DMS53 treated with DMSO at 0.1 percent for 48 hours (cell line): ENCODE data around the gene VCL.
"Not testable (repeated sequence)": the region's sequence is repeated elsewhere in the genome, so short reads cannot be mapped to it uniquely, and the experiment has no call there.

Experiments
- DNase-seq: peaks from one replicate; lab custom pipeline; 2025; ENCODE audit not compliant: unreplicated experiment; lab: John Stamatoyannopoulos, UW

VCL gene

DNA sequence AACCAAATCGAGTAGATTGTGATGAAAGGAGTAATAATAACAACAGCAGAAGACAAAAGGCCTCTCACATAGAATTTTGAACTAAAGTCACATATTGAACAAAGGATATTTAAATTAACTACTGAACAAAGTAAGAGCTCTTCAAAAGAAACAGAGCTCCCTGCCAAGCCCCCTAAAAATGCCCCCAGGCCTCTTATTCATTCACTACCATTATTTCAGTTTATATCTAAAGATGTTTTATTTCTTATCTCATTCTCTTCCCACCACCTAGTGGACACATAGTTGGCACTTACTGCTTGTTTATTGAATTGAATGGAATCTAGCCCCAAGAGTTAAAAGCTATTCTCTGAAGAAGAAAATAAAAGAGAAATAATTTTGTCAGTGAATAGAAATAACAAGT lies 37.4 kb downstream of the VCL start:
- DNase-seq, result no peak

DNA sequence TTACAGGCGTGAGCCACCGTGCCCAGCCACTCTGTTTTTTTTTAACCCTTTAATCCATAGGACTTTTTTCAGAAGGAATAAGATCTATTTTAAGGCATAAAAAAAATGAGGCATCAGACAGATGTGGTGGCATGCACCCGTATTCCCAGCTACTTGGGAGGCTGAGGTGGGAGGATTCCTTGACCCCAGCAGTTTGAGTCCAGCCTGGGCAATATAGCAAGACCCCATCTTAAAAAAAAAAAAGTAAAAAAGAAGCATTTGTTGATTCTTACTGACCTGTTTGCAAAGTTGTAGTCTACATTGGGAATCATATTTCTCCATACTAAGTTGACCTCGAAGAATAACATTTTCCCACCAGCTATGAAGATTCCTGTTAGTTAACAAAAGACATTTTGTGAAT lies 38.6 kb downstream of the VCL start:
- no peak for DNase-seq

DNA sequence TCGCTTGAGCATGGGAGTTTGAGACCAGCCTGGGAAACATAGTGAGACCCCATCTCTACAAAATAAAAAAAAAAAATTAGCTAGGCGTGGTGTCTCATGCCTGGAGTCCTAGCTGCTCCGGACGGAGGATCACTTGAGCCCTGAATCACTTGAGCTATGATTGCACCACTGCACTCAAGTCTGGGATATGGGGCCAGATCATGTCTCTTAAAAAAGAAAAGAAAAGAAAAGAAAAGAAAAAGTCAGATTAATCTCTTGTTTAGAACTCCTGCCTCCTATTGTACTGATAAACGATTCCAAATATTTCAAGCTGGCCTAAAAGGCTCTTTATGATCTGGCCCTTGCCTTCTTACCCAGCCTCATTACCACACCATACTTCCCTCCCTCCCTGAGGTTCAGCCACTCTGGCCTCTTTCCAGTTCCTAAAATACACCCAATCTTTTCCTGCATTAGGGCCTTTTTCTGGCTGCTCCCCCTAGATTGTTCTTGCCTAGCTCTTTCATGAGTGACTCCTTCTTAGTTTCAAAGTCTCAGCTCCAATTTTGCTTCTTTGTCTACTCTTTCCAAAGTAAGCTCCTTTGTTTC lies 41.7 kb downstream of the VCL start:
- no peak for DNase-seq

DNA sequence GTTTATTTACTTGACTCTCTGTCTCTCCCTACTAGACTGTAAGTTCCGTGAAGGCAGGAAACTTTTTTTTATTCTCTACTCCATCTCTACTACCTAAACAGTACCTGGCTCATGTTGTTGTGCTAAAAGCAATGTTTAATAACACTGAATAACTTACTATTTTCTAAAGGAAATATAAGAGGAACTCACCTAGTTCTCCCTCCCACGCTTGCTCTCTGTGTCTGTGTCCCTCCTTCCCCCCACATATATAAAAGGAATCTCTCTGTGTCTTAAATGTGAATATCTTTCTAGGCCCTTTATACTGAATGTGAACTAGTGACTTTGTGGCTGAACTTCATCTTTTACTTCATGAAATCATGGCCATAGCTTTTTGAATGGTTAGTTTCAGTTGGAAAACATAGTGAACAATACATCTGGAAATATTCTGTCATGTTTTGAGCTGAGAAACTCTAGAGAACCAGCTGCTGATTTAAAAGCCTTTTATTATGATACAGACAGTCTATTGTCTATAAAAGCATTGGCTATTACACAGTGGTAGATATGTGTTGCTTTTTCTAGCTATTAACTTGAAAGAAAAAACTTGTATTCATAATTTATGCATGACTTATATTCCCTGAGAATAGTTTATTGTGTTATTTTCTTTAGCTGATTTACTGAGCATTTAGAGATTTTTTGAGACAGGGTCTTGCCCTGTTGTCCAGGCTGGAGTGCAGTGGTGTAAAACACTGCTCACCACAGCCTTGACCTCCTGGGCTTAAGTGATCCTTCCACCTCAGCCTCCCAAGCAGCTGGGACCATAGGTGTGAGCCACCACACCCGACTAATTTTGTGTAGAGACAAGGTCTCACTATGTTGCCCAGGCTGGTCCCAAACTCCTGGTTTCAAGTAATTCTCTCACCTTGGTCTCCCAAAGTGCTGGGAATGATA lies 42.5 kb downstream of the VCL start:
- DNase-seq, result no peak

DNA sequence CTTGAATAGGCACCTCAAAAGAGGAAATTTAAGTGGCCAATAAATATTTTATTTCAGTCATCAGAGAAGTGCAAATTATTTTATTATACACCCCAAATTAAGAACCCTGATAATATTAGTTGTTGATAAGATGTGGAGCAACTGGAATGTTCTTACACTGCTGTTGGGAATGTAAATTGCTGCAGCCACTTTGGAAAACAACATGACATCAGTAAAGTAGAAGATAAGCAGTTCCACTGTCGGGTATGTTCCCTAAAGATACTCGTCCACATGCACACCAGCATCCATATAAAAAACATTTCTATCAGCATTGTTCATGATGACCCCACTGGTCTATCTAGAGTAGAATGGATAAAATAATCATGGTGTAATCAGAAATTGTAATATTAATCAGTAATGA lies 46.5 kb downstream of the VCL start:
- no peak for DNase-seq

DNA sequence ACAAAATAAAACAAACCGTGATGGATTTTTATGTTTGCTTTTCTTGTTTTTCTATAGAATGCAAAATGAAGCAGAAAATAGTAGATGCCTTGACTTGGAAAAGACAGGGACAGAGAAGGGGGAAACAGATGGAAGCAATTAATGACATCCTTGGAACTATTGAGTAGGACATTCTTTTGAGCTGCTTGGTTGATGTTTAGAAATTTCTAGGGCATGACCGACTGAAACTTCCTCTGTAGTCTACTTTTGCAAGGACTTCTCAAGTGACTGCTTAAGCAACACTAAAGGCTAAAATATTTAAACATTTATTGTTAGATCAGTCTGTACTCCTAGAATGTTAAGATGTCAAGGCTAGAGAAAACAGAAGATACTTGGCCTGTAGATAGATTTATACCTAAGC lies 49.4 kb downstream of the VCL start:
- no peak for DNase-seq

DNA sequence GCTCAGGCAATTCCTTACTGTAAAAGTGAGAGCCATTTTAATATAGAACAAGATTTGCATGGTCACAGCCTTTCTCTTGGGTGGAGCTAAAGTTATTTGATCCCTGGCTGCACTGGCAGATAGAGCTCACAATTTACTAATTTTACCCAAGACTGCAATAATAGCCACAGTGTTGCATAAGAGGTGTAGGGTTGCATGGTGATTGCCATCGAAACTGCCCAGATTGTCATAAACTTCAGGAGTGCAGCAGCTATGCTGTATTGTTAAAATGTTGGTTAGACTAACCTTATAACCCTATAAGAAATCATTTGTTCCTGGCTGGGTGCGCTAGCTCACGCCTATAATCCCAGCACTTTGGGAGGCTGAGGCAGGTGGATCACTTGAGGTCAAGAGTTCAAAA lies 50.0 kb downstream of the VCL start:
- no peak for DNase-seq

DNA sequence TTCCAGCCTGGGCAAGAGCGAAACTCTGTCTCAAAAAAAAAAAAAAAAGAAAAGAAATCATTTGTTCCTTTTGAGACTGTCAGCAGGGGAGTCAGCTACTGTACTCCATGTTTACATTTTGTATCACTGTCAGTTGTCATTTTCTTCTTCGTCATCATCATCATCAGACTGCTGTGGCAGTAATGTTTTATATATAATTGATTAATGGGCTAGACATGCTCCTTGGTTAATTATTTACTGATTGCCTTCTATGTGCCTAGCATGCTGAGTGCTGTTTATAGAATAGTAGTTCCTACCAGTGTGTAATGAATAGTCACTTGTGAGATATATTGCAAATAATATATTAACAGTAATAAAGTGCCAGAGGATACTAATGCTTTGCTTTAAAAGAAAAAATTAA lies 50.5 kb downstream of the VCL start:
- no peak for DNase-seq

DNA sequence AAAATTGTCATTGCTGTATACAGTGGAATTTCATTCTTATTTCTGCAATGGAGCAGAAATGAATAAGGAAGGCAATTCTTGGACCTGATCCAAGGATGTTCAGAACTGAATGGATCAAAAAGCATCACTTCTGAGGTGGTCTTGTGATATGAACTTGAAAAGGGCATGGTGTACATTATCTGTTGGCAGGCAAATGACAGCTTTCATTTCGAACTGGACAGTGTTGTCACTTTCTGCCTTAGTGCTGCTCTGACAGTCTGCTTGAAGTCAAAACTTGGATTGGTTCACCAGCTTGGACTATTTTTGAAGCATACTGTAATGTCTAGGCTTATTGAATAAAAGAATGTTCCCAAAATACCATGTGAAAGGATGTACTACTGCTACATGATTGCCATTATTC lies 52.0 kb downstream of the VCL start:
- no peak for DNase-seq

DNA sequence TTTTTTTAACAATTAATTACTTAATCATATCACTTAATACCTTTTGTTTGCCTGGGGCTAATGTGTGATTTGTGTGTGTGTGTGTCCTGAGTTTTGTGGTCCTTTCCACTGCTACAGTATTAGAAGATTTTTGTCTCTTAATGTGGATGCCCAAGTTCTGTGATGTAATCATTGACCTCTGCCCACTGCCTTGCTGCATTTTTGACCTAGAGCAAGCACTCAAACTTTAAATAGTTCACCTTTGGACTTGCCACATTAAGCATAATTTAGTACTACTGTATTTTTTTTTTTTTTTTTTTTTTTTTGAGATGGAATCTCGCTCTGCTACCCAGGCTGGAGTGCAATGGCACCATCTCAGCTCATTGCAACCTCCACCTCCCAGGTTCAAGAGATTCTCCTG lies 52.7 kb downstream of the VCL start:
- no peak for DNase-seq

DNA sequence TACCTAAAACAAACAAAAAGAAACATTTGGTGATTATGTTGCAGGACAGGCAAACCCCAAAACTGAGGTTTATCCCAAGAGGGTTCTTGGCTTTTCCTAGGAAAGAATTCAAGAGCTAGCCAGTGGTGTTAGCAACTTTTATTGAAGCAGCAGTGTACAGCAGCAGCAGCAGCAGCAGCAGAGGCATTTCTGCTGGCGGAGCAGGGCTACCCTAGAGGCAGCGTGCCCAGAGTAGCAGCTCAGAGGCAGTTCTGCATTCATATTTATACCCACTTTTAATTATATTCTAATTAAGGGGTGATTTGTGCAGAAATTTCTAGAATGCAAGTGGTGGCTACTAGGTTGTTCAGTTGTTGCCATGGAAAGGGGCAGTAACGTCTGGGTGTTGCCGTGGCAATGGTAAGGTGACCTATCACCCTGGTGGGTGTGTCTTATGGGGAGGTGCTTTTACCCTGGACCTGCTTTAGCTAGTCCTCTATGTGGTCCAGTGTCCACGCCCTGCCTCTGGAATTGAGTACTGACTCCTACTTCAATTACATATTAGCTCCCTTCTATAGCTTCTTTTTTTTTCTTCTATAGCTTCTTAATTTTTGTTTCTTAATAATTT lies 53.9 kb downstream of the VCL start:
- no peak for DNase-seq

DNA sequence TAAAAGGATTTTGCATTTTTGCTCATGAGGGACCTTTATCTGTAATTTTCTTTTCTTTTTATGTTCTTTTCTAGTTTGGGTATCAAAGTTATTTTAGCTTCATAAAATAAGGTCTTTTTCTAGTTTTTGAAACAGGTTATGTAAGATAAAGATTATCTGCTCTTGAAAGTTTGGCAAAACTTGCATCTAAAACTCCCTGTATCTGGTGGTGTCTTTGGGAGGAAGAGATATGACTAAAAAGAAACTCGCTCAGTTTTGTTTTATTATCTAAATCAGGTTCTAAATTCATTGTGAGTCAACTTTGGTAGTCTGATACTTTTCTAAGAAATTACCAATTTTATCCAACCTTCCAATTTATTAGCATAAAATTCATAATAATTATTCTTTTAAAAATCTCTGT lies 55.1 kb downstream of the VCL start:
- no peak for DNase-seq

DNA sequence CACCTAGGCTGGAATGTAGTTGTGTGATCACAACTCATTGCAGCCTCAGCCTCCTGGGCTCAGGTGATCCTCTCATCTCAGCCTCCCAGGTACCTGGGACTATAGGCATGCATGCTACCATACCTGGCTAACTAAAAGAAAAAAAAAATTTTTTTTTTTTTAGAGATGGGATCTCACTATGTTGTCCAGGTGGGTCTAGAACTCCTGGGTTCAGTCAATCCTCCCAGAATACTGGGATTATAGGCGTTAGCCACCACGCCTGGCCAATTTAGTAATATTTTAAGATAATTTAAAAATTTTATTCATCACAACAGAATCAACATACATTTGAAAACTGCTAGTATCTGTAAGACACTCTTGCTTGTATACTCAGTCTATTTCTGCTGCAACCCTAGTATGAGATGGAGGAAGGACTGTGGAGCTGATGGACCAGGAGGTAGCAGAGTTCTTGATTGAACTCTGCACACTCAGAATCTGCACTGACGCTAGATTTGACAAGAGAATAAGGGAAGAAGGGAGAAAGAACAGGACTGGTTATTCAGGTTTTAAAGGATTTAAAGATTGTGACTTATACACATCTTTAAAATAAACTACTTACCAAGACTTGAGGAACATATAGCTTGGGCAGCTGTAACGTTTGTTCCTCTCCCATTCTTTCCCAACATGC lies 57.6 kb downstream of the VCL start:
- DNase-seq, result no peak

DNA sequence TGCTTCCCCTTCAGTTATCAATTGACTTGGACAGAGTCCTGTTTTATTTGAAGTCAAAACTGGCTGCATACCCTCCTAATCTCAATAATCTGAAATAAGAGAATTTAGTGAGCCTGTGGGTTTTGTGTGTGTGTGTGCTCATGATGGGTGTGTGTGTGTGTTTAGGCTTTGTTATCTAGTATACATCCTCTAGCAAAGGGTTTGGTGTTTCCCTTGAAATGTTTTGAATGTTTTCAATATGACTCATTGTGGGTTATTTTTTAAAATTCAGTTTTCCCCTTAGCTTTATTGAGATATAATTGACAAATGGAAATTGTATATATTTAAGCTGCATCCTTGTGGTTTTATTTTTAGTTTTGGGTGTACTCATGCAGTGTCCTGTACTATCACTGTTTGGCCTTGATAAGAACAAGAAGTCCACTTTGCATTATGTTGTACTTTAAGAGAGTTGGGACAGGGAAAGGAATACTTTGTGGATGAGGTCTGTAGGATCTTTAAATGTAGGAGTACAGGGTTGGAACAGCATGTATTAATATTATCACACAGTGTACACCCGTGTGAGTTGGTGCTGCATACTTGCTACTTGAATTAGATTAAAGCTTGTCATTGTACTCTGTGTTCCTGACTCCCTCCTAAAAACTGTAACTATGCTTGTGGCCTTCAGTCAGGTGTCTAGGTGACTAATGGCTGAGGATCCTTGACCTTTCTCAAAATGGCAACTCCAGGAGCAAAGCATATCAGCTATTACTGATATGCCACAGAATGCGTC lies 58.3 kb downstream of the VCL start:
- no peak for DNase-seq

DNA sequence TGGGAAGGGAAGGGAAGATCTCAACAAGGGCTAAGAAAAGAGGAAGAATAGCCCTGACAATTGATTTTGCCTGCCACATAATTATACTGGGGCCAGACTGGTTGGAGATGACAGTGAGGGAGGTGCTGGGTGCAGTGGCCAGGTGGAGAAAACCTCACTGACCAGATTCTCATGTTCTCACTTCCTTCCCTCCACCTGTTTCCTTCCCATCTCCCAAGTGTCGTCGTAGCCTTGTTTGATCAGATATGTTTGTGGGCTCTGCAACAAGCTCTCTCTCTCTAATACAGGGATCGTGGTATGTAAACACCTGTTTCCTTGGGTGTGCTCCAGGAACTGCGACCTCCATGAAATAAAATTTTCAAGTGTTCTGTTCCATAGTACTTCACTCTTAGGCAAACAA lies 60.2 kb downstream of the VCL start:
- DNase-seq, result peak; percentile 59

DNA sequence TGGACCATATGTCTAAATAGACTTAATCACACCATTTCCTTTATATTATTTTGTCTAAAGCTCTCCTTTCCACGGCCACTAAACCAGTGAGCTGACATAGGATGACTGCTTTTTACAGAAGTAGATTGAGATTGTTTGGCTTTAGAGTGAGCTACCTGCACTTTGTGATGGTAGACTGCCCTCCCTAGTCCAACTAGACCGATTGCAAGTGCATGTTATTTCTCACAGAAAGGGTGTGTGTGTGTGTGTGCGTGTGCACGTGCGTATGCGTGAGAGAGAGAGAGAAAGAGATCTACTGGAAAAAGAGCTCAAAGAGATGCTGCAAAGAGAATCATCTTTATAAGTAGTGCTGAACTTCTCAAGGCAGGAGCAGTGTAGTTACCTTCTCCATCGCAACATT lies 60.7 kb downstream of the VCL start:
- peak; percentile 48 for DNase-seq

DNA sequence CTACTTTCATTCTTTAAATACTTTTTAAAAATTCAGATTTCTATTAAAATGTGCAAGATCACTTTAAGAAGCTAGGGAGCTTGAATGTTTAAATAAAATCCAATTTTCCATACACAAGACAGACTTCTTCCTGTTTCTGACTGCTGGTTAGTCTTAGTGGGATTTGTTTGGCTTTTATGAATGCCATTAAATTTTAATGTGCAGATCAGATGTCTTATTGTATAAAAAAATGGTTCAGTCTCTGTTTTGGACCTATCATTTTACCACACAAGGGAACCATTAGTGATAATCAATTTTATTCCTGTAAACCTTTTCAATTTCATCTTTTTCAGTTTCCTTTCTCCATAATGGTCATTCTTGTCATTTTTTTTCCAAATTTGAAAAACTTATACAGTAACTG lies 63.2 kb downstream of the VCL start:
- no peak for DNase-seq

DNA sequence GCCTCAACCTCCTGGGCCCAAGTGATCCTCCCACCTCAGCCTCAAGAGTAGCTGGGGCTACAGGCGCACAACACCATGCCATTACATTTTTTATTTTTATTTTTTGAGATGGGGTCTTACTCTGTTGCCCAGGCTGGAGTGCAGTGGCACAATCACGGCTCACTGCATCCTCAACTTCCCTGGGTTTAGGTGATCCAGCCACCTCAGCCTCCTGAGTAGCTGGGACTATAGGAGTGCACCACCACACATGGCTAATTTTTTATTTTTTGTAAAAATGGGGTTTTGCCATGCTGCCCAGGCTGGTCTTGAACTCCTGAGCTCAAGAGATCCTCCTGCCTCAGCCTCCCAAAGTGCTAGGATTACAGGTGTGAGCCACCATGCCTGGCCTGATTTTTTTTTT lies 64.1 kb downstream of the VCL start:
- DNase-seq, result not testable (repeated sequence)

DNA sequence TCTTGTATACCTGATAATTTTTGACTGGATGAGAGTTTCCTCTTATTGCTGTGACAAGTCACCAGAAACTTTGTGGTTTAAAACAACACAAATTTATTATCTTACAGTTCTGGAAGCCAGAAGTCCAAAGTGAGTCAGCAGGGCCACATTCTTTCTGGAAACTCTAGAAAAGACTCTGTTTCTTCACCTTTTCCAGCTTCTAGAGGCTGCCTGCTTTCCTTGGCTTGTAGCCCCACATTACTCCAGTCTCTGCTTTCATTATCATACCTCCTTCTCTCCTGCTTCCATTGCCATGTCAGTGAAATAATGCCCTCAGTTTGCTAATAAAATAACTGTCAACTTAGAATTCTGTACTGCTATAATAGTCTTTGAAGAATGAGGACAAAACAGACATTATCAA lies 65.3 kb downstream of the VCL start:
- DNase-seq, result no peak

DNA sequence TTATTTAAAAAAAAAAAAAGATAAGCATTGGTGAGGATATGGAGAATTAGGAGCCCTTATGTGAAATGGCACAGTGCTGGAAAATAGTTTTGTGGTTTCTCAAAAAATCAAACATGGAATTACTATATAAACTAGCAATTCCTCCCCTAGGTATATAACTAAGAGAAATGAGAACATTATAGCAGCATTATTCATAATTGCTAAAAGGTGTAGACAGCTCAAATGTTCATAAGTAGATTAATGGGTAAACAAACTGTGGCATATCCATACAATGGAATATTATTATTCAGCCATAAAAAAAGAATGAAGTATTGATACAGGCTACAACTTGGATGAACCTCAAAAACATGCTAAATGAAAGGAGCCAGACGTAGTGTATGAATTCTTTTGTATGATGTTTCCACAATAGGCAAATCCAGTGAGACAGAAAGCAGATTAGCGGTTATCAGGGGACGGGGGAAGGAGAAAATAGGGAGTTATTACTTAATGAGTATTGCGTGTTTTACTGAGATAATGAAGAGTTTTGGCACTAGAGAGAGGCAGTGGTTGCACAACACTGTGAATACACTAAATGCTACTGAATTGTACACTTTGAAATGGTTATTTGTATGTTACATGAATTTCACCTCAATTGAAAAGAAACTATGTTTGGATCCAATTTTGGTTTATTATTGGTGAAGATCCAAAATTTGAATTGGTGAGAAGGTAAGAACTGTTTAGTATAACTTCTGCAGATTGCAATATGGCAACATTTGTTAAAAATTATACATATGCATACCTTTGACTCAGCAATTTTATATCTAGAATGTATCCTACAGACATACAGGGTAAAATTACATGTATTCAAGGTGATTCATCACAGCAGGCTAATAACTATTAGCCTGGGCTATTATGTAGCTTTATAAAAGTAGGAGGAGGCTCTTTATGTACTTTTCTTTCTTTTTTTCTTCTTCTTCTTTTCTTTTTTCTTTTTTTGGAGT lies 69.7 kb downstream of the VCL start:
- no peak for DNase-seq
